ENCODE results near the gene UBE2L3.

Gene UBE2L3

DNA sequence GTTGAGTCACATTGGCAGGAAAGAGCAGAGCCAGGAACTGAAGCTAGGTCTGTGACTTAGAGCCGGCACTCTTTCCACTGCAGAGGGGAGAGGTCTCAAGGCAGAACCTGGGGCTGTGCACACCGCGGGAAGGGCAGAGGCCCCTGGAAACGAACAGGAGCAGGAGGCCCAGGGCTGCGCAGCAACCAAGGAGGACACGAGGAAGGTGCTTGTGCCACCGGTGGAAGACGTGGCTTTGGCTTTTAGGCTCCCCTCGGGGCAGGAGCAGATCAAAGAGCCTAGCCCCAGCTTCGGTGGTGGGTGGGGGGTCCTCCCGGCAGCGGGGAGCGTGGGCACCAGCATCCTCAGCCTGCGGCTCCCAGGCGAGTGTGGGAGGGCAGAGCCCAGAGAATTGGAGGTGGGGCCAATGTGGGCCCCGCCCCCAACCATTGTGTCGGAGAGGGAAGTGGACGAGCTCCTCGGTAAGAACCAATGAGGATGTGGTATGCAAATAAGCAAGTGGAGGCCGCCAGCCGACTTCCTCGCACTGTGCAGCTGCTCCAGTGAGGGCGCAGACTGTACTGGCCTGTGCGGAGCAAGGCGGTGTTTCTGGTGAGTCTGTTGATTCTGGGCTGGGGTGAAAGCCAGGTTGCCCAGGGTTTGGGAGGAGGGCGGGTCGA, 64.9 kb downstream of the UBE2L3 start, which contains the start of gene CCDC116:
Gene CCDC116, plus strand, starts transcription at position 524 of the 659 bp plus-strand sequence. CDS start 422 bp downstream, outside the sequence.
- Histone ChIP-seq H3K4me3 (ENCODE audit: low read depth, low read length) (no peak within 1 kb of the TSS), H3K27ac (peak within 1 kb of the TSS; percentile 10), H3K36me3 (replicated peaks) (peaks cover 13% of the 10 kb centered on the region), H3K27me3 (replicated peaks) (no peaks in the 10 kb centered on the region)
- DNase-seq = no peak
- in situ Hi-C loops (cut with HindIII; ENCODE audit: low pct_ligation_motif_present, low sequenced_read_pairs) = no loop called here
- TF ChIP-seq, protein P1, sequence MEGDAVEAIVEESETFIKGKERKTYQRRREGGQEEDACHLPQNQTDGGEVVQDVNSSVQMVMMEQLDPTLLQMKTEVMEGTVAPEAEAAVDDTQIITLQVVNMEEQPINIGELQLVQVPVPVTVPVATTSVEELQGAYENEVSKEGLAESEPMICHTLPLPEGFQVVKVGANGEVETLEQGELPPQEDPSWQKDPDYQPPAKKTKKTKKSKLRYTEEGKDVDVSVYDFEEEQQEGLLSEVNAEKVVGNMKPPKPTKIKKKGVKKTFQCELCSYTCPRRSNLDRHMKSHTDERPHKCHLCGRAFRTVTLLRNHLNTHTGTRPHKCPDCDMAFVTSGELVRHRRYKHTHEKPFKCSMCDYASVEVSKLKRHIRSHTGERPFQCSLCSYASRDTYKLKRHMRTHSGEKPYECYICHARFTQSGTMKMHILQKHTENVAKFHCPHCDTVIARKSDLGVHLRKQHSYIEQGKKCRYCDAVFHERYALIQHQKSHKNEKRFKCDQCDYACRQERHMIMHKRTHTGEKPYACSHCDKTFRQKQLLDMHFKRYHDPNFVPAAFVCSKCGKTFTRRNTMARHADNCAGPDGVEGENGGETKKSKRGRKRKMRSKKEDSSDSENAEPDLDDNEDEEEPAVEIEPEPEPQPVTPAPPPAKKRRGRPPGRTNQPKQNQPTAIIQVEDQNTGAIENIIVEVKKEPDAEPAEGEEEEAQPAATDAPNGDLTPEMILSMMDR (IDR thresholded peaks at IDR 0.05; ENCODE audit: low read depth, low read length, missing control alignments) = no peak

DNA sequence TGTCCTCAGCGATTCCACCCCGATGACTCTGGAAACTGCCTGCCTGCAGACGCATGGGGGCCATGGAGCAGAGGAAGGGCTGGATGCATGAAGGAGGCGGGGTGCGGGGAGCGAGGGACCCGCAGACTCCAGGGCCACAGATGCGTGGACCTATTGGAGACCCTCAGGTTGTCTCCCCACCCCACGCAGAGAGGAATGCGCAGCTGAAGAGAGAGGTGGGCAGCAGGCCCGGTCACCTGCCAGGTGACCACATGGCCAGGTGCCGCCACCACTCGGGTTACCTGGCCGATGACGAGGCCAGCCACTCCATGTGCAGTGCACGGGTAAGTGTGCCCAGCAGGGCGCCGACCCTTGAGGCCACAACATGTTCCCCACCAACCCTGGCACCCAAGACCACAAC, 65.4 kb downstream of the UBE2L3 start:
- no peak for DNase-seq
- Histone ChIP-seq H3K4me3 (ENCODE audit: low read depth, low read length) (no peak overlapping the region), H3K27ac (no peak overlapping the region), H3K36me3 (replicated peaks) (peaks cover 9% of the 10 kb centered on the region), H3K27me3 (replicated peaks) (no peaks in the 10 kb centered on the region)
- TF ChIP-seq, protein P1 (IDR thresholded peaks at IDR 0.05; ENCODE audit: low read depth, low read length, missing control alignments) = no peak
- in situ Hi-C loops (cut with HindIII; ENCODE audit: low pct_ligation_motif_present, low sequenced_read_pairs) = no loop called here

DNA sequence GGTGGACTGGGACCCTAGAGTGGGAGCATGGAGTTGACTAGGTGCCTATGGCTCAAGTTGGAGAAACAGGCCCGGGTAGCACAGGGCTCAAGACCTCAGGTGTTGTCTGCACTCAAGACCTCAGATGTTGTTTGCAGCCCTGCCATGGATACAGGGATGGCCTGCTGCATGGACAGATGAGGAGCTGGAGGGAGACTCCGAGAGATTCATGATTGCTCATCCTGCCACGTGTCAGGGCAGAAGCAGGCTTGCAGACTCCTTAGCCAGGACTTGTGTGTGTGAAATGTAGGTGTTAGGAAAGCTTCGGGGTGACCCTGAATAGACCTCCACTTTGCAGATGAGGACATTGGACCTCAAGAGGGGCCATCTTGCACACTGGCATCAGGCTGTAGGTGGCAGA, 66.0 kb downstream of the UBE2L3 start:
- no peak for DNase-seq
- peak overlapping the region; percentile 10 for H3K27ac ChIP-seq
- in situ Hi-C loops (cut with HindIII; ENCODE audit: low pct_ligation_motif_present, low sequenced_read_pairs) = no loop called here
- no peaks in the 10 kb centered on the region for H3K27me3 ChIP-seq (replicated peaks)
- H3K4me3 ChIP-seq (ENCODE audit: low read depth, low read length) = no peak overlapping the region
- TF ChIP-seq, protein P1 (IDR thresholded peaks at IDR 0.05; ENCODE audit: low read depth, low read length, missing control alignments) = no peak
- H3K36me3 ChIP-seq (replicated peaks) = peaks cover 4% of the 10 kb centered on the region

DNA sequence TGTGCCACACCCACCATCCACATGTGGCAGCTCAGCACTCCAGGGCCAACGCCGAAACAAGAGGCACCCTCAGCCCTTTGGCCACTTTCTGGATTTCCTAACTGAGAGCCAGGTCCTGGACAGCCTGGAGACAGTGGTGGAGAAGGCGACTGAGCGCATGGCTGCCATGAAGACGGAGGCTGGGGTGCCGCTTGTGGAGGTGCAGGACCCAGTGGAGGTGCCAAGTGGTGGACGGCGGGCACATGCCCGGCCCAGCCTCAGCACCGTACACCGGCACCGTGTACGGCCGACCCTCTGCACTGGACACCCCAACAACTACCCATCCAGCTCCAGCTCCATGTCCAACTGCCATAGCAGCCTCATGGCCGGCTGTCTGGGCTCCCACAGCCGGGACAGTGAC, 66.6 kb downstream of the UBE2L3 start:
- TF ChIP-seq, protein P1 (IDR thresholded peaks at IDR 0.05; ENCODE audit: low read depth, low read length, missing control alignments) = no peak
- Histone ChIP-seq H3K27me3 (replicated peaks) (no peaks in the 10 kb centered on the region), H3K4me3 (ENCODE audit: low read depth, low read length) (no peak overlapping the region), H3K36me3 (replicated peaks) (peaks cover under 1% of the 10 kb centered on the region), H3K27ac (peak overlapping the region; percentile 10)
- DNase-seq = no peak
- in situ Hi-C loops (cut with HindIII; ENCODE audit: low pct_ligation_motif_present, low sequenced_read_pairs) = no loop called here

DNA sequence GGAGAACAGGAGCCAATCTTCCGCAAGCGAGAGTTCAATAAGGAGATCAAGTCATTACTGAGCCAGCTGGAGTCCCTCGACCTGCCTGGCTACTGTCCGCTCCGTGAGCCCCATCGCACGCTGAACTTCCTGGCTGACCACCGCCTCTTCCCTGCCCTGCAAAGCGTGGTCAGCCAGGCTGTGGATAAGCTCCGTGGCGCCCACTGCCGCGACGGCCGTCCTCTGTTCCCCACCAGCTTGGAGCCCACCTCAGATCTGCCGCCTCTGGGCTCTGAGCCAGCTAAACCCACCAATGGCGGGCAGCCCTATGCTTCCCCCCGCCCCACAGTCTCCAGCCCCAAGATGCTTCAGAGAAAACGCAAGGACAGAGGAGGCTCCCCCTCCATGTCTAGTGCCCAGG, 67.3 kb downstream of the UBE2L3 start:
- Histone ChIP-seq H3K4me3 (ENCODE audit: low read depth, low read length) (no peak overlapping the region), H3K27me3 (replicated peaks) (no peaks in the 10 kb centered on the region), H3K27ac (no peak overlapping the region), H3K36me3 (replicated peaks) (no peaks in the 10 kb centered on the region)
- DNase-seq = no peak
- TF ChIP-seq, protein P1 (IDR thresholded peaks at IDR 0.05; ENCODE audit: low read depth, low read length, missing control alignments) = no peak
- in situ Hi-C loops (cut with HindIII; ENCODE audit: low pct_ligation_motif_present, low sequenced_read_pairs) = no loop called here
